IPS DF 6.9 (cell line): ENCODE results near the gene DPPA4.

Source experiments
- DNase-seq: peaks from one replicate; pipeline ENCODE4 v3.0.0-alpha.2; 2013; ENCODE audit warnings: low read depth, low spot score
- H3K27ac ChIP-seq: one replicate; pipeline ENCODE4 v1.5.1; 2013; ENCODE audit warnings: low read length, control low read depth
- H3K27me3 ChIP-seq: 2 replicates; pipeline ENCODE4 v1.6.1; 2013; ENCODE audit warnings: mild to moderate bottlenecking, low read length; ENCODE audit not compliant: control insufficient read depth, insufficient read depth
- H3K36me3 ChIP-seq: 2 replicates; pipeline ENCODE4 v1.6.1; 2013; ENCODE audit warnings: low read length; ENCODE audit not compliant: control insufficient read depth, insufficient read depth
- H3K4me1 ChIP-seq: 2 replicates; pipeline ENCODE4 v1.6.1; 2013; ENCODE audit warnings: low read length; ENCODE audit not compliant: control insufficient read depth, insufficient read depth
- H3K4me3 ChIP-seq: 2 replicates; pipeline ENCODE4 v1.5.1; 2013; ENCODE audit warnings: mild to moderate bottlenecking, low read length
- H3K9me3 ChIP-seq: 2 replicates; pipeline ENCODE4 v1.6.1; 2013; ENCODE audit warnings: low read length, inconsistent platforms; ENCODE audit not compliant: control insufficient read depth, insufficient read depth
- WGBS: extraction: QIAGEN DNeasy Blood & Tissue Kit; methylation state at CpG from one replicate; pipeline ENCODE4 v1.1.7; 2013; ENCODE audit warnings: mixed read lengths, missing lambda C conversion rate; ENCODE audit not compliant: insufficient read length, insufficient coverage; 5-methylcytosine and 5-hydroxymethylcytosine counted together

DPPA4 gene

GRCh38 chr3:109297496-109297895 lies 39.9 kb downstream of the DPPA4 start:
- H3K36me3 ChIP-seq, result no peaks in the 10 kb centered on the region
- no CpG with 5 or more reads among the region's 2 CpGs for WGBS
- no peak overlapping the region for H3K27ac ChIP-seq
- no peaks in the 10 kb centered on the region for H3K27me3 ChIP-seq
- H3K4me3 ChIP-seq, result no peak overlapping the region
- H3K9me3 ChIP-seq, result no peaks in the 10 kb centered on the region
- DNase-seq, result no peak
- H3K4me1 ChIP-seq, result no peaks in the 10 kb centered on the region

GRCh38 chr3:109284071-109284470 lies 53.3 kb downstream of the DPPA4 start:
- no peak overlapping the region for H3K27ac ChIP-seq
- DNase-seq, result no peak
- H3K4me1 ChIP-seq, result 0 out of 2 replicates have a peak, but pooled peaks cover 1% of the 10 kb centered on the region
- H3K9me3 ChIP-seq, result no peaks in the 10 kb centered on the region
- H3K36me3 ChIP-seq, result no peaks in the 10 kb centered on the region
- H3K4me3 ChIP-seq, result no peak overlapping the region
- no peaks in the 10 kb centered on the region for H3K27me3 ChIP-seq

GRCh38 chr3:109278546-109278945 lies 58.8 kb downstream of the DPPA4 start:
- H3K9me3 ChIP-seq, result no peaks in the 10 kb centered on the region
- no peak overlapping the region for H3K27ac ChIP-seq
- DNase-seq, result no peak
- H3K4me3 ChIP-seq, result no peak overlapping the region
- no peaks in the 10 kb centered on the region for H3K36me3 ChIP-seq
- WGBS, result no CpG with 5 or more reads among the region's 1 CpG
- 0 out of 2 replicates have a peak, but pooled peaks cover 1% of the 10 kb centered on the region for H3K4me1 ChIP-seq
- H3K27me3 ChIP-seq, result no peaks in the 10 kb centered on the region

GRCh38 chr3:109278141-109278540 lies 59.2 kb downstream of the DPPA4 start:
- no peak for DNase-seq
- no peaks in the 10 kb centered on the region for H3K9me3 ChIP-seq
- no CpG with 5 or more reads among the region's 3 CpGs for WGBS

More at GRCh38 chr3:109278141-109278540, 59.2 kb downstream of the DPPA4 start:
- Histone ChIP-seq H3K27ac (no peak overlapping the region), H3K27me3 (no peaks in the 10 kb centered on the region), H3K4me1 (0 out of 2 replicates have a peak, but pooled peaks cover 1% of the 10 kb centered on the region), H3K36me3 (no peaks in the 10 kb centered on the region), H3K4me3 (no peak overlapping the region)
